Endothelial cell of umbilical vein (primary cell): ENCODE results near the gene BCAP31. TPM values are rescaled to one million over a fixed set of nuclear protein-coding genes. Genes with fewer than 3 reads are reported as not detected.

Source experiments
- BruUV-seq: library from RNA; stranded (reverse); fragments of 400-500 nt; replicated peaks from 2 replicates; lab custom pipeline; 2021; lab: Mats Ljungman, UMichigan
- CTCF ChIA-PET: fragments of 300-600, 350-600 bp; sonication (Branson Sonifier 250); formaldehyde crosslinking; loops from one replicate; lab custom pipeline; 2021; ENCODE audit warnings: antibody characterized with exemption, inconsistent platforms; lab: Charles Lee
- POLR2A ChIA-PET: fragments of 300-600, 350-600 bp; sonication (Branson Sonifier 250); formaldehyde crosslinking; loops from one replicate; lab custom pipeline; 2021; ENCODE audit warnings: antibody characterized with exemption, inconsistent platforms; lab: Charles Lee
- DNase-seq: peaks from one replicate; pipeline ENCODE4 v3.0.0-alpha.2; 2011; ENCODE audit warnings: low read depth, low spot score
- FAIRE-seq: peaks from 2 replicates; lab custom pipeline; 2011; peaks lifted over from hg19 to GRCh38; lab: Jason Lieb, UNC
- H2AFZ ChIP-seq: 2 replicates; pipeline ENCODE4 v1.6.0; 2012; ENCODE audit warnings: low read depth, low read length, control low read depth, inconsistent platforms
- H3K27ac ChIP-seq: 2 replicates; pipeline ENCODE4 v1.5.1; 2011; ENCODE audit warnings: low read depth, mild to moderate bottlenecking, control low read depth, low read length, moderate library complexity; ENCODE audit not compliant: insufficient read depth
- H3K27me3 ChIP-seq, 2 experiments: 2 replicates each; pipeline versions ENCODE4 v1.6.0 to v1.6.1; 2011; ENCODE audit warnings: low read length in 2 of 2, mixed read lengths in 1 of 2; ENCODE audit not compliant: control insufficient read depth in 2 of 2, insufficient read depth in 2 of 2
- H3K36me3 ChIP-seq, 2 experiments: 2 replicates in 1 of 2; 3 replicates in 1 of 2; pipeline ENCODE4 v1.5.1; 2011; ENCODE audit warnings: low read length in 2 of 2, mild to moderate bottlenecking in 1 of 2, moderate library complexity in 1 of 2; ENCODE audit not compliant: control insufficient read depth in 2 of 2, insufficient read depth in 2 of 2; ENCODE audit errors: extremely low read depth in 1 of 2
- H3K4me1 ChIP-seq: 3 replicates; pipeline ENCODE4 v1.5.1; 2011; ENCODE audit warnings: mild to moderate bottlenecking, low read length; ENCODE audit not compliant: control insufficient read depth, insufficient read depth; ENCODE audit errors: extremely low read depth
- H3K4me2 ChIP-seq: 2 replicates; pipeline ENCODE4 v1.6.1; 2011; ENCODE audit warnings: low read length, control low read depth, mixed read lengths; ENCODE audit not compliant: insufficient read depth
- H3K4me3 ChIP-seq, 3 experiments: fragments of 200-600 bp in 1 of 3; sonication (generic), shearing (Covaris generic) in 1 of 3; replicated peaks in 1 of 3; 2 replicates each; pipeline ENCODE4 v1.5.1; 2011 to 2016; ENCODE audit warnings: control low read depth in 3 of 3, low read length in 3 of 3, mild to moderate bottlenecking in 2 of 3, inconsistent platforms in 1 of 3, low read depth in 1 of 3, moderate library complexity in 1 of 3; ENCODE audit not compliant: insufficient read depth in 1 of 3
- H3K79me2 ChIP-seq: 2 replicates; pipeline ENCODE4 v1.6.0; 2012; ENCODE audit warnings: low read length, inconsistent platforms; ENCODE audit not compliant: control insufficient read depth, insufficient read depth
- H3K9ac ChIP-seq: replicated peaks from 2 replicates; pipeline ENCODE3; 2011; ENCODE audit warnings: low read length, control low read depth; ENCODE audit not compliant: insufficient read depth; ENCODE audit errors: extremely low read depth
- H3K9me1 ChIP-seq: replicated peaks from 3 replicates; pipeline ENCODE4 v1.6.0; 2011; ENCODE audit warnings: mild to moderate bottlenecking, low read length; ENCODE audit not compliant: control insufficient read depth, insufficient read depth; ENCODE audit errors: extremely low read depth
- H3K9me3 ChIP-seq: replicated peaks from 2 replicates; pipeline ENCODE4 v1.5.1; 2012; ENCODE audit warnings: low read length, inconsistent platforms; ENCODE audit not compliant: control insufficient read depth, insufficient read depth
- H4K20me1 ChIP-seq: replicated peaks from 2 replicates; pipeline ENCODE3; 2011; ENCODE audit warnings: mild to moderate bottlenecking, low read length; ENCODE audit not compliant: control insufficient read depth, insufficient read depth; ENCODE audit errors: extremely low read depth
- EZH2 ChIP-seq: IDR thresholded peaks from 2 replicates; pipeline ENCODE4 v1.6.1; 2012; ENCODE audit warnings: borderline replicate concordance, low read depth, mild to moderate bottlenecking, moderate library complexity, low read length, inconsistent platforms; ENCODE audit not compliant: severe bottlenecking
- FOS ChIP-seq: IDR thresholded peaks from 2 replicates; pipeline ENCODE4 v1.6.1; 2011; ENCODE audit warnings: mild to moderate bottlenecking, low read length, moderate library complexity, borderline replicate concordance; ENCODE audit not compliant: insufficient read depth
- GATA2 ChIP-seq: IDR thresholded peaks from 2 replicates; pipeline ENCODE4 v1.7.0; 2011; ENCODE audit warnings: low read depth, mild to moderate bottlenecking, moderate library complexity, mixed read lengths, low read length; ENCODE audit not compliant: insufficient read length, insufficient read depth
- JUN ChIP-seq: IDR thresholded peaks from 2 replicates; pipeline ENCODE4 v1.6.1; 2011; ENCODE audit warnings: borderline replicate concordance, low read depth; ENCODE audit not compliant: insufficient read length, insufficient read depth
- MYC ChIP-seq: IDR thresholded peaks from one replicate; pipeline ENCODE4 v1.6.1; 2011; ENCODE audit warnings: mild to moderate bottlenecking, low read depth, low read length
- POLR2A ChIP-seq: IDR thresholded peaks from 2 replicates; pipeline ENCODE4 v1.6.1; 2012; ENCODE audit warnings: low read depth, mild to moderate bottlenecking, control low read depth, low read length
- POLR2AphosphoS5 ChIP-seq: IDR thresholded peaks from 2 replicates; pipeline ENCODE4 v1.6.1; 2012; ENCODE audit warnings: low read depth, mild to moderate bottlenecking, control low read depth, low read length, moderate library complexity; ENCODE audit not compliant: insufficient read depth
- dilution Hi-C: fragments of 300-500 bp; cut with MboI; formaldehyde crosslinking; loops from one replicate; pipeline ENCODE4 v1.15.0; 2019; ENCODE audit warnings: low sequenced_read_pairs; ENCODE audit not compliant: extremely low pct_ligation_motif_present
- intact Hi-C: fragments of 100-400 bp; cut with micrococcal nuclease; formaldehyde crosslinking; loops from one replicate; pipeline ENCODE4 v1.10.0; 2022
- polyA plus RNA-seq, 4 experiments: library from polyadenylated mRNA; depleted of rRNA in 3 of 4; stranded (reverse) in 3 of 4; unstranded in 1 of 4; fragments of >200 nt; gene quantifications; 2 replicates each; pipeline versions ENCODE4 v1.2.1 to v1.2.3, GENCODE V29; 2011 to 2012; ENCODE audit warnings: missing spikeins in 1 of 4
- total RNA-seq: library from RNA; stranded (reverse); gene quantifications from 2 replicates; pipeline ENCODE4 v1.2.3, GENCODE V29; 2021
- TF ChIP-seq, protein P1 (sequence below): IDR thresholded peaks from 2 replicates; pipeline ENCODE4 v1.6.1; 2011; ENCODE audit not compliant: insufficient read depth, insufficient read length

BCAP31 gene
- total and polyA plus RNA-seq, 2 donors (not counting 3 experiments of a cell fraction or from before 2014, with no cell fraction given) = 169 to 203 TPM

DNA sequence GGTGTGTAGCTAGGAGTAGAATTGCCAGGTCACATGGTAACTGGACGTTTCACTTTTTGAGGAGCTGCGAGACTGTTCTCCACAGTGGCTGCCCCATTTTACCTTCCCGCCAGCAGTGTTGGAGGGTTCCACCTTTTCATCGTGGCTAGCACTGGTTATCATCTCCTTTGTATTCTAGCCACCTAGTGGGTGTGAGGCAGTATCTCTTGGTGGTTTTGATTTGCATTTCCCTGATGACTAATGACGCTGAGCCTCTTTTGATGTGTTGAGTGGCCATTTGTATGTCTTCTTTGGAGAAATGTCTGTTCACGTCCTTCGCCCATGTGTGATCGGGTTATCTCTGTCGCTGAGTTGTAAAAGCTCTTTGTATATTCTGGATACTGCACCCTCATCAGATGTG is 11.1 kb upstream of the BCAP31 start:
- CTCF ChIA-PET = interaction anchor here (1.3 kb wide), 1 partner anchor 9 kb away, joined by 3 read pairs; no protein-coding TSS in a partner anchor
- DNase-seq (no peak), FAIRE-seq (no peak)
- Histone ChIP-seq H3K27ac (no peak overlapping the region), H3K79me2 (no peaks in the 10 kb centered on the region), H3K27me3 (no peaks in the 10 kb centered on the region), H2AFZ (no peak overlapping the region), H3K9me3 (no peaks in the 10 kb centered on the region), H3K4me2 (no peak overlapping the region), H4K20me1 (no peaks in the 10 kb centered on the region), H3K9ac (no peak overlapping the region), H3K4me3 (no peak overlapping the region), H3K4me1 (no peaks in the 10 kb centered on the region), H3K36me3 (no peaks in the 10 kb centered on the region), H3K9me1 (no peaks in the 10 kb centered on the region)
- POLR2A ChIA-PET = no interaction called here
- no TSS peak for BruUV-seq
- intact Hi-C loops (no loop called here), dilution Hi-C loops (no loop called here)
- TF ChIP-seq MYC = no peak
- no peak for TF ChIP-seq GATA2
- TF ChIP-seq EZH2 = no peak
- no peak for TF ChIP-seq FOS
- TF ChIP-seq POLR2AphosphoS5 = no peak
- no peak for TF ChIP-seq JUN
- TF ChIP-seq, protein P1, sequence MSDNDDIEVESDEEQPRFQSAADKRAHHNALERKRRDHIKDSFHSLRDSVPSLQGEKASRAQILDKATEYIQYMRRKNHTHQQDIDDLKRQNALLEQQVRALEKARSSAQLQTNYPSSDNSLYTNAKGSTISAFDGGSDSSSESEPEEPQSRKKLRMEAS = no peak

DNA sequence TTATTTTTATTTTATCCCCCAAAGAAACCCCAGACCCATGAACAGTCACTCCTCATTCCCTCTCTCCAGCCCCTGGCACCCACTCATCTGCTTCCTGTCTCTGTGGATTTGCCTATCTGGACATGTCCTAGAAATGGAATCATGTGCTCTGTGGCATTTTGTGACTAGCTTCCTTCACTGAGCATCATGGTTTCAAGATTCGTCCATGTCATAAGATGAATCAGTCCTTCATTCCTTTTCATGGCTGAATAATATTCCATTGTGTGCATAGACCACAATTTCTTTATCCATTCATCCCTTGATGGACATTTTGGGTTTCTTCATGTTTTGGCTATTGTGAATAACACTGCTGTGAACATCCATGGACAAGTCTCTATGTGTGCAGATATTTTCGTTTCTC is 10.7 kb upstream of the BCAP31 start:
- no peak overlapping the region for H3K4me2 ChIP-seq
- DNase-seq (no peak), FAIRE-seq (no peak)
- TF ChIP-seq EZH2 = no peak
- no peak for TF ChIP-seq POLR2AphosphoS5
- TF ChIP-seq FOS = no peak
- TF ChIP-seq POLR2A = no peak
- CTCF ChIA-PET = interaction anchor here (1.3 kb wide), 1 partner anchor 8 kb away, joined by 3 read pairs; no protein-coding TSS in a partner anchor
- H3K27me3 ChIP-seq = no peaks in the 10 kb centered on the region
- H3K27ac ChIP-seq = no peak overlapping the region
- no peaks in the 10 kb centered on the region for H4K20me1 ChIP-seq
- POLR2A ChIA-PET = no interaction called here
- H3K4me3 ChIP-seq = no peak overlapping the region
- BruUV-seq = no TSS peak
- H3K79me2 ChIP-seq = no peaks in the 10 kb centered on the region
- H3K9me3 ChIP-seq = no peaks in the 10 kb centered on the region
- no peak overlapping the region for H2AFZ ChIP-seq
- H3K4me1 ChIP-seq = no peaks in the 10 kb centered on the region
- dilution Hi-C loops = no loop called here
- intact Hi-C loops = no loop called here
- no peak overlapping the region for H3K9ac ChIP-seq
- H3K36me3 ChIP-seq = no peaks in the 10 kb centered on the region
- H3K9me1 ChIP-seq = no peaks in the 10 kb centered on the region
